ENCODE data around the gene IQSEC1. TPM values are rescaled to one million over a fixed set of nuclear protein-coding genes. Genes with fewer than 3 reads are reported as not detected.

Gene IQSEC1
- total RNA-seq, 1 donor from 2014 or later, result 31.3 TPM

- H3K36me3 Mint-ChIP-seq (ENCODE audit: low read depth), result no peaks in the 10 kb centered on the region
- no peak overlapping the region for H3K4me3 Mint-ChIP-seq
- peaks cover 21% of the 10 kb centered on the region for H3K4me1 Mint-ChIP-seq
- H3K9me3 Mint-ChIP-seq, result no peaks in the 10 kb centered on the region
- TF ChIP-seq CTCF (conservative IDR thresholded peaks at IDR 0.05), result no peak
- H3K27ac Mint-ChIP-seq (ENCODE audit: unreplicated experiment), result no peak overlapping the region
- peaks cover 2% of the 10 kb centered on the region for H3K27me3 Mint-ChIP-seq (ENCODE audit: low read depth)
- DNase-seq (ENCODE audit: low read depth, low spot score), result no peak
Observed at GRCh38 chr3:13054341-13055285, 18.6 kb downstream of the IQSEC1 start.

GRCh38 chr3:13053893-13054292 is 19.3 kb downstream of the IQSEC1 start:
- DNase-seq (ENCODE audit: low read depth, low spot score), result no peak
- no peaks in the 10 kb centered on the region for H3K9me3 Mint-ChIP-seq
- peaks cover 2% of the 10 kb centered on the region for H3K27me3 Mint-ChIP-seq (ENCODE audit: low read depth)
- no peak for TF ChIP-seq CTCF (conservative IDR thresholded peaks at IDR 0.05)
- no peak overlapping the region for H3K4me3 Mint-ChIP-seq
- no peaks in the 10 kb centered on the region for H3K36me3 Mint-ChIP-seq (ENCODE audit: low read depth)
- H3K27ac Mint-ChIP-seq (ENCODE audit: unreplicated experiment), result no peak overlapping the region
- peaks cover 21% of the 10 kb centered on the region for H3K4me1 Mint-ChIP-seq

- H3K27me3 Mint-ChIP-seq (ENCODE audit: low read depth), result peaks cover 2% of the 10 kb centered on the region
- DNase-seq (ENCODE audit: low read depth, low spot score), result no peak
- no peak for TF ChIP-seq CTCF (conservative IDR thresholded peaks at IDR 0.05)
- H3K4me3 Mint-ChIP-seq, result no peak overlapping the region
- H3K9me3 Mint-ChIP-seq, result no peaks in the 10 kb centered on the region
- H3K4me1 Mint-ChIP-seq, result peaks cover 21% of the 10 kb centered on the region
- no peaks in the 10 kb centered on the region for H3K36me3 Mint-ChIP-seq (ENCODE audit: low read depth)
- H3K27ac Mint-ChIP-seq (ENCODE audit: unreplicated experiment), result no peak overlapping the region
Observed at GRCh38 chr3:13053420-13053819, 19.8 kb downstream of the IQSEC1 start.

GRCh38 chr3:13052191-13052820 is 20.9 kb downstream of the IQSEC1 start:
- H3K27ac Mint-ChIP-seq (ENCODE audit: unreplicated experiment), result no peak overlapping the region
- TF ChIP-seq CTCF (conservative IDR thresholded peaks at IDR 0.05), result no peak
- H3K27me3 Mint-ChIP-seq (ENCODE audit: low read depth), result peaks cover 2% of the 10 kb centered on the region
- peaks cover 15% of the 10 kb centered on the region for H3K4me1 Mint-ChIP-seq
- H3K36me3 Mint-ChIP-seq (ENCODE audit: low read depth), result no peaks in the 10 kb centered on the region
- no peaks in the 10 kb centered on the region for H3K9me3 Mint-ChIP-seq
- DNase-seq (ENCODE audit: low read depth, low spot score), result no peak
- no peak overlapping the region for H3K4me3 Mint-ChIP-seq

- Mint-ChIP-seq H3K27ac (ENCODE audit: unreplicated experiment) (peak overlapping the region; percentile 78), H3K4me1 (peaks cover 20% of the 10 kb centered on the region), H3K27me3 (ENCODE audit: low read depth) (peaks cover 2% of the 10 kb centered on the region), H3K4me3 (no peak overlapping the region), H3K36me3 (ENCODE audit: low read depth) (no peaks in the 10 kb centered on the region), H3K9me3 (no peaks in the 10 kb centered on the region)
- no peak for DNase-seq (ENCODE audit: low read depth, low spot score)
- no peak for TF ChIP-seq CTCF (conservative IDR thresholded peaks at IDR 0.05)
Observed at GRCh38 chr3:13051581-13051980, 21.6 kb downstream of the IQSEC1 start.
